GM12864 (cell line): ENCODE measurements around the gene TMSB10.

Experiments used
- DNase-seq: peaks from one replicate; pipeline ENCODE4 v3.0.0-alpha.2; 2011; ENCODE audit warnings: low read depth
- H3K4me3 ChIP-seq: 2 replicates; pipeline ENCODE4 v1.5.1; 2011; ENCODE audit warnings: mild to moderate bottlenecking, low read depth, low read length, control low read depth
- CTCF ChIP-seq: IDR thresholded peaks from 2 replicates; pipeline ENCODE4 v1.5.1; 2011; ENCODE audit warnings: low read depth, mild to moderate bottlenecking, moderate library complexity, low read length, control low read depth, inconsistent platforms; ENCODE audit errors: missing control alignments

TMSB10 gene

GRCh38 chr2:84896567-84896966 lies 8.9 kb upstream of the TMSB10 start:
- no peak for TF ChIP-seq CTCF
- DNase-seq, result no peak
- H3K4me3 ChIP-seq, result no peak overlapping the region

- H3K4me3 ChIP-seq, result no peak overlapping the region
- TF ChIP-seq CTCF, result no peak
- DNase-seq, result no peak
These were observed 7.7 kb upstream of the TMSB10 start for GRCh38 chr2:84897773-84898172.

- DNase-seq, result no peak
- H3K4me3 ChIP-seq, result no peak overlapping the region
- no peak for TF ChIP-seq CTCF
These were observed 5.9 kb upstream of the TMSB10 start for GRCh38 chr2:84899304-84900204.

GRCh38 chr2:84900971-84901370 lies 4.5 kb upstream of the TMSB10 start:
- TF ChIP-seq CTCF, result no peak
- DNase-seq, result no peak

GRCh38 chr2:84901593-84902120 lies 3.8 kb upstream of the TMSB10 start:
- no peak for DNase-seq
- TF ChIP-seq CTCF, result no peak
- H3K4me3 ChIP-seq, result no peak overlapping the region

More at GRCh38 chr2:84900971-84901370, 4.5 kb upstream of the TMSB10 start:
- H3K4me3 ChIP-seq, result no peak overlapping the region

GRCh38 chr2:84902526-84902925 lies 2.9 kb upstream of the TMSB10 start:
- H3K4me3 ChIP-seq, result no peak overlapping the region
- no peak for TF ChIP-seq CTCF
- DNase-seq, result no peak

GRCh38 chr2:84904151-84904550 lies 1.3 kb upstream of the TMSB10 start:
- no peak for TF ChIP-seq CTCF
- no peak overlapping the region; the same call in 1 of the 2 replicates for H3K4me3 ChIP-seq
- DNase-seq, result no peak
